ENCODE data around the gene C2CD4A.
A peak's percentile ranks its signal among the peaks of the same experiment; 100 is the strongest.
"Not testable (repeated sequence)": the region's sequence is repeated elsewhere in the genome, so short reads cannot be mapped to it uniquely, and the experiment has no call there.

C2CD4A gene

GRCh38 chr15:62066663-62067447 lies at the start of gene C2CD4A:
C2CD4A (plus strand) TSS chr15:62066977; CDS start chr15:62067614, 637 bp downstream.
- peak; percentile 48 for DNase-seq

GRCh38 chr15:62020576-62021160 lies 46.1 kb upstream of the C2CD4A start:
- no peak for DNase-seq

- DNase-seq, result no peak
These were observed 44.7 kb upstream of the C2CD4A start for GRCh38 chr15:62021991-62022600.

- no peak for DNase-seq
These were observed 40.1 kb upstream of the C2CD4A start for GRCh38 chr15:62026487-62027262.

GRCh38 chr15:62027263-62027565 lies 39.6 kb upstream of the C2CD4A start:
- DNase-seq, result no peak

GRCh38 chr15:62027916-62028315 lies 38.9 kb upstream of the C2CD4A start:
- DNase-seq, result no peak

GRCh38 chr15:62035256-62035924 lies 31.4 kb upstream of the C2CD4A start:
- no peak for DNase-seq

GRCh38 chr15:62046078-62046743 lies 20.6 kb upstream of the C2CD4A start:
- DNase-seq, result no peak

GRCh38 chr15:62047282-62047827 lies 19.4 kb upstream of the C2CD4A start:
- DNase-seq, result no peak

- not testable (repeated sequence) for DNase-seq
These were observed 18.5 kb upstream of the C2CD4A start for GRCh38 chr15:62048254-62048653.

GRCh38 chr15:62050115-62050514 lies 16.7 kb upstream of the C2CD4A start:
- no peak for DNase-seq

- no peak for DNase-seq
These were observed 15.6 kb upstream of the C2CD4A start for GRCh38 chr15:62051166-62051565.

GRCh38 chr15:62052713-62053112 lies 14.1 kb upstream of the C2CD4A start:
- DNase-seq, result no peak

- no peak for DNase-seq
These were observed 13.2 kb upstream of the C2CD4A start for GRCh38 chr15:62053439-62054085.

GRCh38 chr15:62054979-62055378 lies 11.8 kb upstream of the C2CD4A start:
- no peak for DNase-seq

- DNase-seq, result no peak
These were observed 9.3 kb upstream of the C2CD4A start for GRCh38 chr15:62057341-62057980.

- no peak for DNase-seq
These were observed 8.3 kb upstream of the C2CD4A start for GRCh38 chr15:62058327-62059028.

GRCh38 chr15:62059108-62059815 lies 7.5 kb upstream of the C2CD4A start:
- no peak for DNase-seq

GRCh38 chr15:62059816-62060112 lies 7.0 kb upstream of the C2CD4A start:
- peak; percentile 44 for DNase-seq

Measured in activated effector memory CD4-positive, alpha-beta T cell treated with Interleukin-2 at 50 U/mL for 16 hours (primary cell).